Endodermal cell (in vitro differentiated cells): ENCODE measurements around the gene CHRM2. TPM values are rescaled to one million over a fixed set of nuclear protein-coding genes. Genes with fewer than 3 reads are reported as not detected.

Experiments used
- DNase-seq: peaks from one replicate; pipeline ENCODE4 v3.0.0-alpha.2; 2017
- H3K27ac ChIP-seq: 2 replicates; pipeline ENCODE4 v1.5.1; 2013; ENCODE audit warnings: mild to moderate bottlenecking, low read depth, low read length, moderate library complexity
- H3K27me3 ChIP-seq: 2 replicates; pipeline ENCODE4 v1.6.1; 2013; ENCODE audit warnings: mild to moderate bottlenecking, low read length, moderate library complexity; ENCODE audit not compliant: insufficient read depth, control insufficient read depth, poor library complexity, severe bottlenecking
- H3K36me3 ChIP-seq: 2 replicates; pipeline ENCODE4 v1.7.0; 2013; ENCODE audit warnings: mild to moderate bottlenecking, low read length, moderate library complexity; ENCODE audit not compliant: control insufficient read depth, insufficient read depth
- H3K4me1 ChIP-seq: one replicate; pipeline ENCODE4 v1.7.0; 2013; ENCODE audit warnings: low read length; ENCODE audit not compliant: control insufficient read depth, insufficient read depth
- H3K4me3 ChIP-seq: 2 replicates; pipeline ENCODE4 v1.5.1; 2013; ENCODE audit warnings: mild to moderate bottlenecking, low read length, moderate library complexity
- H3K9ac ChIP-seq: 2 replicates; pipeline ENCODE4 v1.6.1; 2013; ENCODE audit warnings: mild to moderate bottlenecking, low read length, moderate library complexity; ENCODE audit not compliant: poor library complexity, severe bottlenecking; ENCODE audit errors: extremely low read depth
- H3K9me3 ChIP-seq: 2 replicates; pipeline ENCODE4 v1.6.1; 2013; ENCODE audit warnings: mild to moderate bottlenecking, low read length, moderate library complexity; ENCODE audit not compliant: control insufficient read depth
- H3K27ac Mint-ChIP-seq: 2 replicates; pipeline ENCODE4 v1.8.0; 2020; ENCODE audit warnings: mixed read lengths
- H3K27me3 Mint-ChIP-seq: 2 replicates; pipeline ENCODE4 v1.8.0; 2021; ENCODE audit warnings: mild to moderate bottlenecking, mixed read lengths; ENCODE audit not compliant: insufficient read depth
- H3K36me3 Mint-ChIP-seq: 2 replicates; pipeline ENCODE4 v1.8.0; 2020; ENCODE audit warnings: low read depth, mixed read lengths
- H3K4me1 Mint-ChIP-seq: 2 replicates; pipeline ENCODE4 v1.8.0; 2020; ENCODE audit warnings: mixed read lengths
- H3K4me3 Mint-ChIP-seq: 2 replicates; pipeline ENCODE4 v1.8.0; 2020; ENCODE audit warnings: mild to moderate bottlenecking, moderate library complexity, mixed read lengths
- H3K9me3 Mint-ChIP-seq: 2 replicates; pipeline ENCODE4 v1.8.0; 2020; ENCODE audit warnings: mild to moderate bottlenecking, mixed read lengths
- CTCF ChIP-seq: fragments of 200-600 bp; sonication (generic); conservative IDR thresholded peaks from 2 replicates; pipeline ENCODE4 v1.5.0; 2021; ENCODE audit warnings: antibody characterized with exemption, mild to moderate bottlenecking
- WGBS, 2 experiments: methylation state at CpG; one replicate each; pipeline versions ENCODE4 v1.1.5 to v1.1.7; 2013; ENCODE audit warnings: missing lambda C conversion rate in 2 of 2, mixed read lengths in 1 of 2; ENCODE audit not compliant: insufficient coverage in 1 of 2, insufficient read length in 1 of 2; 5-methylcytosine and 5-hydroxymethylcytosine counted together
- total RNA-seq, 2 donors: library from RNA; stranded (reverse); fragmentation: NEBNext Ultra II Directional in 1 of 2; extraction: Animal tissue kit (Norgen Biotek cat#: 25700) in 1 of 2; gene quantifications; 2 replicates in 1 of 2; 3 replicates in 1 of 2; pipeline ENCODE4 v1.2.1, GENCODE V29; 2021

The CHRM2 gene
- total RNA-seq, 2 donors from 2014 or later = not detected

GRCh38 chr7:136957391-136957790 is 88.9 kb downstream of the CHRM2 start:
- Histone ChIP-seq H3K36me3 (no peaks in the 10 kb centered on the region), H3K9ac (no peak overlapping the region), H3K4me1 (no peaks in the 10 kb centered on the region), H3K4me3 (no peak overlapping the region), H3K27me3 (no peaks in the 10 kb centered on the region), H3K9me3 (no peaks in the 10 kb centered on the region), H3K27ac (no peak overlapping the region)
- no peak for DNase-seq
- TF ChIP-seq CTCF = no peak
- Mint-ChIP-seq H3K27ac (no peak overlapping the region), H3K27me3 (no peaks in the 10 kb centered on the region), H3K9me3 (no peaks in the 10 kb centered on the region), H3K4me1 (no peaks in the 10 kb centered on the region), H3K4me3 (no peak overlapping the region), H3K36me3 (no peaks in the 10 kb centered on the region)
- WGBS, 2 experiments = 95% methylated on average over 2 of the region's 2 CpGs; no CpG with 5 or more reads in 1 of the 2 experiments

- 93 to 100% methylated on average over 1 to 2 of the region's 2 CpGs for WGBS, 2 experiments
- Mint-ChIP-seq H3K27me3 (no peaks in the 10 kb centered on the region), H3K4me1 (no peaks in the 10 kb centered on the region), H3K9me3 (no peaks in the 10 kb centered on the region), H3K27ac (no peak overlapping the region), H3K4me3 (no peak overlapping the region), H3K36me3 (no peaks in the 10 kb centered on the region)
- H3K9ac ChIP-seq = no peak overlapping the region
- no peaks in the 10 kb centered on the region for H3K9me3 ChIP-seq
- H3K36me3 ChIP-seq = no peaks in the 10 kb centered on the region
- H3K27ac ChIP-seq = no peak overlapping the region
- H3K27me3 ChIP-seq = no peaks in the 10 kb centered on the region
- DNase-seq = no peak
- no peak overlapping the region for H3K4me3 ChIP-seq
- TF ChIP-seq CTCF = no peak
- no peaks in the 10 kb centered on the region for H3K4me1 ChIP-seq
These were observed 89.6 kb downstream of the CHRM2 start for GRCh38 chr7:136958016-136958415.

GRCh38 chr7:136964347-136964746 is 95.9 kb downstream of the CHRM2 start:
- no peak overlapping the region for H3K27ac Mint-ChIP-seq
- H3K4me1 ChIP-seq = no peaks in the 10 kb centered on the region
- 79 to 88% methylated on average over 1 of the region's 1 CpG for WGBS, 2 experiments
- H3K36me3 ChIP-seq = no peaks in the 10 kb centered on the region
- H3K4me3 Mint-ChIP-seq = no peak overlapping the region
- H3K27me3 ChIP-seq = no peaks in the 10 kb centered on the region
- H3K9me3 Mint-ChIP-seq = no peaks in the 10 kb centered on the region
- H3K4me3 ChIP-seq = no peak overlapping the region
- no peak overlapping the region for H3K27ac ChIP-seq
- TF ChIP-seq CTCF = no peak
- H3K27me3 Mint-ChIP-seq = no peaks in the 10 kb centered on the region
- no peaks in the 10 kb centered on the region for H3K36me3 Mint-ChIP-seq
- H3K4me1 Mint-ChIP-seq = peaks cover 5% of the 10 kb centered on the region
- no peak for DNase-seq
- no peak overlapping the region for H3K9ac ChIP-seq
- no peaks in the 10 kb centered on the region for H3K9me3 ChIP-seq
